HUDEP-2 (cell line): ENCODE data around the gene ACTN4.
"Not testable (repeated sequence)": the region's sequence is repeated elsewhere in the genome, so short reads cannot be mapped to it uniquely, and the experiment has no call there.

Experiments used
- DNase-seq, 76 experiments: peaks; one replicate each; lab custom pipeline; 2025; ENCODE audit not compliant: unreplicated experiment in 76 of 76; lab: John Stamatoyannopoulos, UW

Gene ACTN4

DNA sequence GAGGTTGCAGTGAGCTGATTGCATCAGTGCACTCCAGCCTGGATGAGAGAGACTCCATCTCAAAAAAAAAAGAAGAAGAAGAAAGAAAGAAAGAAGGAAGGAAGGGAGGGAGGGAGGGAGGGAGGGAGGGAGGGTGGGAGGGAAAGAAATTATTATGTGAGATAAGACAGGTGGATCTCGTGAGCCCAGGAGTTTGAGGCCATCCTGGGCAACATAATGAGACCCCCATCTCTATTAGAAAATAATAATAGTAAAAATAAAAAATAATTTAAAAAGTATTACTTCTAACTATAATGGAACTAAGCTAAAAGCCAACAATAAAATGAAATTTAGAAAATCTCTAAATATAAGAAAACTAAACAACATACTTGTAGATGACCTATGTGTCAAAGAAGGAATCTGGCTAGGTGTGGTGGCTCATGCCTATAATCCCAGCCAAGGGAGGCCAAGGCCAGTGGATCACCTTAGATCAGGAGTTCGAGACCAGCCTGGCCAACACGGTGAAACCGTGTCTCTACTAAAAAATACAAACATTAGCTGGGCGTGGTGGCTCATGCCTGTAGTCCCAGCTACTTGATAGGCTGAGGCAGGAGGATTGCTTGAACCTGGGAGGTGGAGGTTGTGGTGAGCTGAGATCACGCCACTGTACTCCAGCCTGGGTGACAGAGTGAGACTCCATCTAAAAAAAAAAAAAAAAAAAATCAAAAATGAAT, 113.5 kb downstream of the ACTN4 start:
- not testable (repeated sequence) for DNase-seq

DNA sequence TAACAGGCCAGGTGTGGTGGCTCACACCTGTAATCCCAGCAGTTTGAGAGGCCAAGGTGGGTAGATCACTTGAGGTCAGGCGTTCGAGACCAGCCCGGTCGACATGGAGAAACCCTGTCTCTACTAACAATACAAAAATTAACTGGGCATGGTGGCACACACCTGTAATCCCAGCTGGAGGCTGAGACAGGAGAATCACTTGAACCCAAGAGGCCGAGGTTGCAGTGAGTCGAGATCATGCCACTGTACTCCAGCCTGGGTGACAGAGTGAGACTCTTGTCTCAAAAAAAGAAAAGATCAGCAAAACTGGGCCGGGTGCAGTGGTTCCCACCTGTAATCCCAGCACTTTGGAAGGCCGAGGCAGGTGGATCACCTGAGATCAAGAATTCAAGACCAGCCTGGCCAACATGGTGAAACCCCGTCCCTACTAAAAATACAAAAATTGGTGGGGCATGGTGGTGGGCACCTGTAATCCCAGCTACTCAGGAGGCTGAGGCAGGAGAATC, 114.5 kb downstream of the ACTN4 start:
- DNase-seq: not testable (repeated sequence)

DNA sequence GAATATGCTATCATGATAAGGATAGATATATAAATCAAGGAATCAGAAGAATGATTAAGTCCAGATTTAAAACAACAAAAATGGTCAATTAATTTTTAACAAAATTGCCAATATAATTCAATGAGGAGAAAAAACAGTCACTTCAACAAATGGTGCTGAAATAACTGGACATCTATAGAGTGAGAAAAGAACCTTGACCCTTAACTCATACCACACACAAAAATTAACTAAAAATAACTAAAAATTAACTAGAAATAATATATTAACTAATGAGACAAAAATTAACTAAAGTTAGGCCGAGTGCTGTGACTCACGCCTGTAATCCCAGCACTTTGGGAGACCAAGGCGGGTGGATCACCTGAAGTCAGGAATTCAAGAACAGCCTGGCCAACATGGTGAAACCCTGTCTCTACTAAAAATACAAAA, 116.4 kb downstream of the ACTN4 start:
- DNase-seq: no peak

- no peak for DNase-seq
Measured at GRCh38 chr19:38765214-38765613, 117.8 kb downstream of the ACTN4 start.

- no peak for DNase-seq
Measured at GRCh38 chr19:38766276-38767047, 119.0 kb downstream of the ACTN4 start.

- DNase-seq: peak in 75 of 76 experiments; percentile 46 to 97 (median 89)
Measured at GRCh38 chr19:38769635-38770211, 122.3 kb downstream of the ACTN4 start.

DNA sequence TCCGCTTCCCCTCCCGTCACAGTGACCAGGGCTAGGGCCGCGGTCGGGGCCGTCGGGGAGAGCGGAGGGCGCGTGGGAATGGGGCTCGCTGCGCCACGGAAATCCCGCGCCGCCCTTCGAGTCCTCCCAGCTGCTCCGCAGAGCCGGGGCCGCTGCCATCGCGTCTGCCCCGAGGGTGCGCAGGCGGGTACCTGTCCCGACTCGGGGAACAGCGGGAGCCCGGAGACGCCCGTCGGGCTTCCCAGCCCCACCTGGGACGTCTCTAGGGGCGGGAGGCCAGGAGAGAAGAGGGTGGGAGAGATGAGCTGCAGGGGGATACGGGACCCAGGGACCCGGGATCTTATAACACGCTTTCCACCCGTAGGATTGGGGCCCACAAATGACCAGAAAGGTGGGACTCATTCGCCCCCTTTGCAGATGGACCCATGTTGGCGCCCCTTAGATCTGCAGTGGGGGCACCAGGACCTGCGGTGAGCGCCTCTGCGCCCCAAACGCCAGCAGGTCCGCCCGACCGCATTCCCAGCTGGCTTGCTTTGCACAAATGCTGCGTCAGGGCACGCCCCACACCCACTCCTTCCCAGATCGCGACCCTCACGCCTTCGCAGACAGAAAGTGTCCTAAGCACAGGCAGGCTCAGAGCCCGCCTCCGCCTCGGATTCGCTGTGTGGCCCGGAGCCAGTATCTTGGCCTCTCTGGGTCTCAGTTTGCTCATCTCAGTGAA, 122.9 kb downstream of the ACTN4 start:
- not testable (repeated sequence) for DNase-seq

- not testable (repeated sequence) for DNase-seq
Measured at GRCh38 chr19:38770949-38771275, 123.5 kb downstream of the ACTN4 start.

DNA sequence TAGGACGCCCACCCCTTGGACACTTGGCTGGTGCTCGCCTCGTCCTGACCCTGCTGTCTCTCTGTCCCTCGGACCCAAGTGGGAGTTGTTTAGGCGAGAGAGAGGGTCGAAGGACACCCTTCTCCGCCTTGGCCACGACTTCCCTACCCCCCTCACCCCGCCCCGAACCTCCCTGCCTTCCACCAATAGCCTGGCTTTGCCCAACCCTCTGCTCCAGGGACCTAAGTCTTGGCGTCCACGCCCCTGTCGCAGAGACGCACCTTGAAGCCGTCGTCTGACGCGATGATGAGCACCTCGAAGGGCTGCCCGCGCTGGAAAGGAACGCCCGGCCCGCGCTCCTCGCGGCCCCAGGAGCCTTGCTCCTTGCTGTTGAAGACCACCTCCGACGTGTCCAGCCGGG, 124.1 kb downstream of the ACTN4 start:
- DNase-seq: not testable (repeated sequence)

DNA sequence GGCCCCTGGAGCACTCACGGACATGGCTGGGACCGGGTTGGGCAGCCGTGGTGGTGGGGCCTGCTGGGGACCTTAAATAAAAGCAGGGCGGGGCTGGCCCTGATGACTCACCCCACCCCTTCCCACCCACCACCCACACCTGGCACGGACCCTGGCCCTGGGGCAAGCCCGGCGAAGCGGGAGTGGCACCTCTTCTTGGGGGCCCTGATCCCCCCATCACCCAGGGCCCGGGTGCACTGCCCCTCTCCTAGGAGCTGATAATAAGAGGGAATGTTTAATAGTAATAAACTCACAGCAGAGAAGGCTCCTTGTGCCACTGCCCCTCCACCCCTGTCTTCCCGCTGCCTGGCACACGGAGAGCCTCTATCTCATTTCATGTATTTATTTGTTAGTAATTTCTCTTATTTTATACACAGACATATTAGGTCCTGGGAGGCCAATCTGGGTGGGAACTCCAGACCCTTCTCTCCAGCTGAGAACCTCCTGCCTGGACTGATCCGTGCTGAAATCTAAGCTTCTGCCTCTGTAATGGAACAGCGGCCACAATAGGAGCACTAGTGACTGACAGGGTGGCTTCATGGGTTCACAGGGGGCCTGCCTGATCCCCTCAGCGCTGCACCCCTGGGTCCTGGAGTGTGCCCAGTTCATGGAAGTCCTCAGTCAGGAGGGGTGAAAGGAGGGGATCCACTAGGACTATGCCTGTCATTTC, 126.2 kb downstream of the ACTN4 start, which contains the start of gene LGALS7:
Gene LGALS7, minus strand, starts transcription at position 49 of the 709 bp plus-strand sequence. Its CDS starts 25 bp downstream, at position 24.
- no peak for DNase-seq

- no peak for DNase-seq
Measured at GRCh38 chr19:38774181-38774950, 126.9 kb downstream of the ACTN4 start.

DNA sequence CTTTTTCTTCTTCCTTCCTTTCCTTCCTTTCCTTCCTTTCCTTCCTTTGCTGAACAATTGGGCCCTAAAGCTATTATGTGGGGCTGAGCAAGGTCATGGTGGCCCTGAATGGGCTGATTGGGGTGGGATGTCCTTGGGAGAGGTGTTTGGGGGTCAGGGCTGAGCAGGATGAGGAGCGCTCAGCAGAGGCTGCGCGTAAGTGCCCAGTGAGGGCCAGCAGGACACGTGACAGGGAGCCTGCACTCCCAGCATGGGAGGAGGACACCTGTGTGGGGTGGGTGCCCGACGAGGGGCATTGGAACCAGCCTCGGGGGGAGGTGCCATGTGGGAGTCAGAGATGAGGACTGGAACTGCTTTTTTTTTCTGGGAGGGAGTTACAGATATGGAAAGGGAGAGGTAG, 131.3 kb downstream of the ACTN4 start:
- DNase-seq: no peak

GRCh38 chr19:38780443-38780842, 133.0 kb downstream of the ACTN4 start:
- no peak for DNase-seq

DNA sequence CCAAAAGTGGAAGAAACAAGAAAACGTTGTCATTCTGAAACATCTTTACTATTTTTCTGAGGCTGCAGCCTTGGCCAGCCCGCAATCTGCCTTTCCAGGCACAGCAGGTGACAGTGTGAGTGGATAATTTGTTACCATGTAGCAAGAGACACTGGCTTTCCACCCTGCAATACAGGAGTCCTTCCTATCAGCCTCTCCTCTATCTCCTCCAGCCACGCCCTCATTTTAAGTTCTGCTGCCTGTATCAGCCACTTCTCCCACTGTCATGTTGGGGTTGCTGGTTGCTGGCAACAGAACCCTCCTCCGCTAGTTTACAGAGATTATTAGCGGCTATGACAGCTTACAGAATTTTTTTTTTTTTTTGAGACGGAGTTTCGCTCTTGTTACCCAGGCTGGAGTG, 133.6 kb downstream of the ACTN4 start:
- peak in 70 of 76 experiments; percentile 22 to 85 (median 60) for DNase-seq
